ENCODE measurements around the gene TGFA.
A peak's percentile ranks its signal among the peaks of the same experiment; 100 is the strongest.

The TGFA gene

DNA sequence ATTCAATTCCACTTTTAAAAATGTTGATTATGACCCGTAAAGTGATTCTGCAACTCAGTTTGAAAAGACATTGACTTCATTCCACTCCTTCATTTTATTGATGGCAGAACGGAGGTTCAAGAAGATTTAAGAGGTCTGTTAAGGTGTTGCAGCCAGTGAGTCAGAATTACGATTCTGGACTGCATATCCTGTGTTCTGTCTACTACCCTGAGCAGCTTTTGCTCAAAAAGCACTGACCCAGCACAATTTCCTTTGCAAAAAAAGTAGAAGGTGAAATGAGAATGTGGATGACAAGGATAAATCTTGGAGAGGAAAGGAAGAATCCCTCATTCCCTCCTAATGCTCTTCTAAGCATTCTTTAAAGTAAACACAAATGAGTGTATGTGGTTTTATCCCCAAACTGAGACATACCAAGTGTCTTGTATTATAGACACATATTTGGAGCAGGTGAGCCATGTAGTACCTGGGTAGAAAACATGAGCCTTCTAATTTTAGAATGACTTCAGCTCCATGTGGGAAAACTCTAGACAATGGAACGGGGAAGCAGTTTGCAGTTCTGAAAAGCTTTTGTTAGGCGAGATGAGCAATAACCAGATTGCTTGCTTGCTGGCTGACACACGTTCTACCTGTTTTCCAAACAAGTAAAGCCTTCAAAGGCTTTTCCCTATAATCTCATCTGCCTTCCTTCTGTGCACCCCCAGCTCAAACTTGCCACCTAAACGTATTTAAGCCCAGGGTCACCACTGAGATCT is 44.7 kb downstream of the TGFA start:
- no peak overlapping the region for H3K4me3 Mint-ChIP-seq
- H3K27ac Mint-ChIP-seq = no peak overlapping the region
- DNase-seq (ENCODE audit: low spot score in 2 of 2) (no peak), ATAC-seq (ENCODE audit: low read depth) (no peak)
- H3K4me1 Mint-ChIP-seq = no peaks in the 10 kb centered on the region
- no peaks in the 10 kb centered on the region for H3K9me3 Mint-ChIP-seq
- H3K36me3 Mint-ChIP-seq = no peaks in the 10 kb centered on the region
- H3K27me3 Mint-ChIP-seq = no peaks in the 10 kb centered on the region

GRCh38 chr2:70505613-70506391 is 47.8 kb downstream of the TGFA start:
- Mint-ChIP-seq H3K27ac (no peak overlapping the region), H3K4me1 (no peaks in the 10 kb centered on the region), H3K9me3 (no peaks in the 10 kb centered on the region), H3K4me3 (no peak overlapping the region), H3K27me3 (no peaks in the 10 kb centered on the region), H3K36me3 (no peaks in the 10 kb centered on the region)
- DNase-seq (ENCODE audit: low spot score in 2 of 2) (no peak), ATAC-seq (ENCODE audit: low read depth) (no peak)

DNA sequence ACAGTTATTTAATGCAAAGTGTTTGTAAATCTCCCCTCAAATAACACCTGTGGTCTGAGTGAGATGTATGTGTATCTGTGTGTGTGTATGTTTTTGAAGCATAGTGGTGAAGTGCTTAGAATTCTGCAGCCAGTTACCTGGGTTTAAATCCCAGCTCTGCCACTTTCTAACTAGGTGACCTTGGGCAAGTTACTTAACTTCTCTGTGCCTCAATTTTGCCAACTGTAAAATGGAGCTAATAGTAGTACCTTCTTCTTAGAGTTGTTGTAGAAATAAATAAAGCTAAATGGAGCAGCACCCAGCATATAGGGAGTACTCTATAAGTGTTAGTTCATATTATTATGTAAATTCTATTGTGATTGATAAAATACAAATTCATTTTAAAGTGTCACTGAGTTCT is 48.9 kb downstream of the TGFA start:
- no peaks in the 10 kb centered on the region for H3K27me3 Mint-ChIP-seq
- no peaks in the 10 kb centered on the region for H3K9me3 Mint-ChIP-seq
- no peak for DNase-seq (ENCODE audit: low spot score in 2 of 2)
- no peaks in the 10 kb centered on the region for H3K36me3 Mint-ChIP-seq
- ATAC-seq (ENCODE audit: low read depth) = no peak
- H3K4me3 Mint-ChIP-seq = no peak overlapping the region
- H3K27ac Mint-ChIP-seq = no peak overlapping the region
- H3K4me1 Mint-ChIP-seq = no peaks in the 10 kb centered on the region

DNA sequence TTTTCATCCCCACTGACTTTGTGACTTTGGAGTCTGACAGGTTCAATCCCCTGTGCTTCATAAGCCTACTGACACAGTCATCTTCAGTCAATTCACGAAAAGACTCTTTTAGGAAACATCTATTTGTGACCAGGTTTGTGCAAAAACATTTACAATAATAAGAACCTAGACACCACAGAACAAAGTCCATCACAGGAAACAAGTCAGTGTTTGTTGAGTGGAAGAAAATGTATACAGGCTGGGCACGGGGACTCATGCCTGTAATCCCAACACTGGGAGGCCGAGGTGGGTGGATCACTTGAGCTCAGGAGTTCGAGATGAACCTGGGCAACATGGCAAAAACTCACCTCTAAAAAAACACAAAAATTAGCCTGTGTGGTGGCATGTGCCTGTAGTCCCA is 49.7 kb downstream of the TGFA start:
- ATAC-seq (ENCODE audit: low read depth) (no peak), DNase-seq (ENCODE audit: low spot score in 2 of 2) (no peak)
- H3K27me3 Mint-ChIP-seq = peaks cover 1% of the 10 kb centered on the region
- no peaks in the 10 kb centered on the region for H3K36me3 Mint-ChIP-seq
- no peak overlapping the region for H3K27ac Mint-ChIP-seq
- no peaks in the 10 kb centered on the region for H3K4me1 Mint-ChIP-seq
- H3K9me3 Mint-ChIP-seq = no peaks in the 10 kb centered on the region
- H3K4me3 Mint-ChIP-seq = no peak overlapping the region

GRCh38 chr2:70501728-70502127 is 51.9 kb downstream of the TGFA start:
- no peak for ATAC-seq (ENCODE audit: low read depth)
- no peak overlapping the region for H3K27ac Mint-ChIP-seq

GRCh38 chr2:70501215-70501614 is 52.4 kb downstream of the TGFA start:
- peaks cover 7% of the 10 kb centered on the region for H3K27me3 Mint-ChIP-seq
- H3K36me3 Mint-ChIP-seq = no peaks in the 10 kb centered on the region
- H3K27ac Mint-ChIP-seq = no peak overlapping the region
- ATAC-seq (ENCODE audit: low read depth) (no peak), DNase-seq (ENCODE audit: low spot score in 2 of 2) (no peak)
- H3K9me3 Mint-ChIP-seq = no peaks in the 10 kb centered on the region
- no peaks in the 10 kb centered on the region for H3K4me1 Mint-ChIP-seq
- no peak overlapping the region for H3K4me3 Mint-ChIP-seq

More at GRCh38 chr2:70501728-70502127, 51.9 kb downstream of the TGFA start:
- Mint-ChIP-seq H3K4me1 (no peaks in the 10 kb centered on the region), H3K36me3 (no peaks in the 10 kb centered on the region), H3K4me3 (no peak overlapping the region), H3K27me3 (peaks cover 4% of the 10 kb centered on the region), H3K9me3 (no peaks in the 10 kb centered on the region)
- no peak for DNase-seq (ENCODE audit: low spot score in 2 of 2)

GRCh38 chr2:70499253-70499652 is 54.4 kb downstream of the TGFA start:
- H3K4me1 Mint-ChIP-seq = no peaks in the 10 kb centered on the region

DNA sequence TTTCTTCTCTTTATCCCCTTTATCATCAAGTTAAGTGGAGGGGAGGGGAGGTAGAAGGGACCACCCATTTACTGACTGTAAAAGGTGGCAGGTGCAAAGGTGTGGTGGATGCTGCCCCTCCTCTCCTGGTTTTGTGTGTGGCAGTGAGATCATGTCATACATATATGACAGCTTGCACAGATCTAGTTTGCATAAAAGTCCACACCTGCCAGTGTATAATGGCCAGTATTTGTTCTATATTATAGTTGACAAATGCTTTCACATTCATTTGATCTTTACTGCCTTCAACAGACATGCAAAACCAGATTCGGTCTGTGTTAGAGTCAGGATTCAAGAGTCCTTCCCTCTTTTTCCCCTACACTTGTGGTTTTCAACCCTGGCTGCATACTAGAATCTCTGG is 55.1 kb downstream of the TGFA start:
- H3K4me3 Mint-ChIP-seq = no peak overlapping the region
- no peak for DNase-seq (ENCODE audit: low spot score in 2 of 2)
- H3K9me3 Mint-ChIP-seq = no peaks in the 10 kb centered on the region
- peaks cover 8% of the 10 kb centered on the region for H3K27me3 Mint-ChIP-seq
- H3K27ac Mint-ChIP-seq = no peak overlapping the region
- ATAC-seq (ENCODE audit: low read depth) = no peak
- no peaks in the 10 kb centered on the region for H3K36me3 Mint-ChIP-seq
- no peaks in the 10 kb centered on the region for H3K4me1 Mint-ChIP-seq

More at GRCh38 chr2:70499253-70499652, 54.4 kb downstream of the TGFA start:
- Mint-ChIP-seq H3K9me3 (no peaks in the 10 kb centered on the region), H3K4me3 (no peak overlapping the region), H3K27ac (no peak overlapping the region), H3K36me3 (no peaks in the 10 kb centered on the region), H3K27me3 (peaks cover 8% of the 10 kb centered on the region)
- DNase-seq (ENCODE audit: low spot score in 2 of 2) = no peak
- ATAC-seq (ENCODE audit: low read depth) = no peak

DNA sequence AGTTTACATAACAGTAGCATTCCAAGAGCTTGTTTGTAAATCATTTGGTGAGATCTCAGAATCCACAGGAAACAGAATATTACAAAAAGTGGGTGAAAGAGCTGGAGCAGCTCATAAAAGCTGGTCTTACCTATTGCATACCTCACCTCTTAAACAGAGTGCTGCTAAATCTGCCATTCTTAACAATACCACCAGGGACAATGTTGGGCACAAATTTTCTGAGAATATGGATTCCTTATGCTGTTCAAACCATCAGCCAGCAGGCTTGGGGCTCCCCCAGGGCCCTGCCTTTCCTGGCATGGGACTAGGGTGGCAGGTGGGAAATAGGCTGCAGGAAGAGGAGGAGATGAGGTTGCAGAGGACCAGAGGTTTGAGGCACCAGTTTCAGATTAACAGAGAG is 55.6 kb downstream of the TGFA start:
- Mint-ChIP-seq H3K4me1 (no peaks in the 10 kb centered on the region), H3K36me3 (no peaks in the 10 kb centered on the region), H3K27me3 (peaks cover 8% of the 10 kb centered on the region), H3K4me3 (no peak overlapping the region), H3K27ac (no peak overlapping the region), H3K9me3 (no peaks in the 10 kb centered on the region)
- DNase-seq (ENCODE audit: low spot score in 2 of 2) = no peak
- peak; percentile 61 for ATAC-seq (ENCODE audit: low read depth)

DNA sequence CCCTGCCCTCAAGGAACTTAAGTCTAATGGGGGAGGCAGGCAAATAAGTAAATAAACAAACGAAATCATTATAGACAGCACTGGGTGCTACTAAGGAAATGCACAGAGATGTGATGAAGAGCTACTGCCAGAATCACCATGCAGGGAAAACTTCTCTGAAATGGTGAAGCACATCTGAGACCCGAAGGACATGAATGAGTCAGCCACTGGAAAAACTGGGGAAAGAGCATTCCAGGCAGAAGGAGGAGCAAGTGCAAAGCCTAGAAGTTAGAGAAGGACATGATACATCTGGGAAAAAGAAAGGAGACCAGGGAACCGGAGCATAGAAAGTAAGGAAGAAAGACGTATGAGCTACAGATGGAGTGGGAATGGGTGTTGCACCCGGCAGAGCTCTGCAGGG is 56.8 kb downstream of the TGFA start:
- H3K4me1 Mint-ChIP-seq = no peaks in the 10 kb centered on the region
- DNase-seq (ENCODE audit: low spot score in 2 of 2) (no peak), ATAC-seq (ENCODE audit: low read depth) (no peak)
- peaks cover 8% of the 10 kb centered on the region for H3K27me3 Mint-ChIP-seq
- no peak overlapping the region for H3K27ac Mint-ChIP-seq
- no peaks in the 10 kb centered on the region for H3K9me3 Mint-ChIP-seq
- no peak overlapping the region for H3K4me3 Mint-ChIP-seq
- H3K36me3 Mint-ChIP-seq = no peaks in the 10 kb centered on the region

DNA sequence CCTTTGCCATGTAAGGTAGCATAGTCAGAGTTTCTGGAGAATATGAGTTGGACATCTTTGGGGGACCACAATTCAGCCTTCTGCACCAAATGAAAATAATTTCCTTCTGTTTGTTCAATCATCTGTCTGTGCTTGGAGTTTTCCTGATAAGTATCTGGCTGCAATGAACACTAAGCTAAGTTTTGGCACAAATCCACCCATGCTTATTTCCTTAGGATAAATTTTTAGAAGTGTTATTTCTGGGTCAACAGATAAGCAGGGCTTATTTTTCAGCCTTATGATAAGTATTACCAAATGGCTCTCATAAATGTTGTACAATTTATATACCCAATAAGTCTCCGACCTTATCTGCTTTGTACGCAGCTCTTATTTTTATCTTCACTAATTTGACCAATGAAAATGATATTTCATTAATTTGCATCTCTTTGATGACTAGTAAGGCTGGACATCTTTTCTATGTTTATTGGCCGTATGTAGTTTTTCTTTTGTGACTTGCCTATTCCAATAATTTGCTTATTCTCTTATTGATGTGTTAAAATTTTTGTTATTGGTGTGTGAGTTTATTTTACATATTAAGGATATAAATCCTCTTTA is 59.2 kb downstream of the TGFA start:
- Mint-ChIP-seq H3K27me3 (peaks cover 7% of the 10 kb centered on the region), H3K27ac (no peak overlapping the region), H3K9me3 (no peaks in the 10 kb centered on the region), H3K4me1 (no peaks in the 10 kb centered on the region), H3K36me3 (no peaks in the 10 kb centered on the region), H3K4me3 (no peak overlapping the region)
- ATAC-seq (ENCODE audit: low read depth) (no peak), DNase-seq (ENCODE audit: low spot score in 2 of 2) (no peak)

DNA sequence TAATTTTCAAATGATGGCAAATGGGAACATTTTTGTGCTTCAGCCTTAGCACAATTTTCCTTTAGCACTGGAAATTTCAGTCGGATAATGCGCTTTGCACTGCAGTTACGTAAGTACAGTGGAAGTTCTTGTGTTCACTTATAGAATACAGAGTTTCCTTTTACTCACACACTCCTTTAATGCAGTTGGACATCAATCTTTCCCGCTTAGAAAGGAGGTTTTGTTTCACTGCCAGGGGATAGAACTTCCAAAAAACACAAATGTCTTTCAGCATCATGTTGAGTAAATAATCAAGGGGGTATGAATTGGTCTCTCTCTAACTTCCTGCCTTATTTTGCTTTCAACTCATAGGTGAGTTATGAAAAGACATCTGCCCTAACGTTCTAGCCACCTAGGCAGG is 63.2 kb downstream of the TGFA start:
- no peak for DNase-seq (ENCODE audit: low spot score in 2 of 2)
- Mint-ChIP-seq H3K27ac (no peak overlapping the region), H3K4me1 (no peaks in the 10 kb centered on the region), H3K4me3 (no peak overlapping the region), H3K27me3 (peaks cover 3% of the 10 kb centered on the region), H3K9me3 (no peaks in the 10 kb centered on the region), H3K36me3 (no peaks in the 10 kb centered on the region)
- ATAC-seq (ENCODE audit: low read depth) = no peak

DNA sequence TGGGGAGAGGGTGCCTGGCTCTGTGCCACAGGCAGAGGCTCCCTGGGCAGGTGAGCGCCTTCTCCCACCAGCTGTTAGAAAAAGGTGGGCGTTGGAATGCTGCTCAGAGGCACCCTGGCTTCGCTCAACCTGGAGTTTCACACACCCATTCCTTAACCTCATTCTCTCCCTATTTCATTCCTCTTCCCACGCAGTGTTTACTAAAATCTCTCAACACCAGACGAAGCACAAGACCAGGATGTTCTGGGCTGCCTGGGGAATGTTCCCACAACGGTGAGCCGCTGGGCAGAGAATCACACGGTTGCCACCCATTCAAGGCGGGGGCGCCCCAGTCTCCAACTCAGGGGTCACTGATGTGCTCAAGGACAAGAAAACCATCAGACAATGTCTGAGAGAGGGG is 64.5 kb downstream of the TGFA start:
- no peaks in the 10 kb centered on the region for H3K36me3 Mint-ChIP-seq
- no peak for DNase-seq (ENCODE audit: low spot score in 2 of 2)

GRCh38 chr2:70484086-70484485 is 69.5 kb downstream of the TGFA start:
- peaks cover under 1% of the 10 kb centered on the region for H3K27me3 Mint-ChIP-seq
- H3K27ac Mint-ChIP-seq = no peak overlapping the region
- no peaks in the 10 kb centered on the region for H3K9me3 Mint-ChIP-seq
- H3K4me3 Mint-ChIP-seq = no peak overlapping the region
- no peak for ATAC-seq (ENCODE audit: low read depth)
- H3K36me3 Mint-ChIP-seq = no peaks in the 10 kb centered on the region
- H3K4me1 Mint-ChIP-seq = peaks cover 8% of the 10 kb centered on the region
- no peak for DNase-seq (ENCODE audit: low spot score in 2 of 2)

More for the DNA sequence above, 64.5 kb downstream of the TGFA start:
- peaks cover 2% of the 10 kb centered on the region for H3K27me3 Mint-ChIP-seq
- no peak for ATAC-seq (ENCODE audit: low read depth)
- H3K4me3 Mint-ChIP-seq = no peak overlapping the region
- H3K4me1 Mint-ChIP-seq = no peaks in the 10 kb centered on the region
- no peaks in the 10 kb centered on the region for H3K9me3 Mint-ChIP-seq
- no peak overlapping the region for H3K27ac Mint-ChIP-seq
